ENCODE data around the gene MROH7.
"Not testable (repeated sequence)": the region's sequence is repeated elsewhere in the genome, so short reads cannot be mapped to it uniquely, and the experiment has no call there.

MROH7 gene

GRCh38 chr1:54610048-54610447 is 31.5 kb upstream of the MROH7 start:
- DNase-seq (ENCODE audit: low read depth): no peak

- no peak for DNase-seq (ENCODE audit: low read depth)
Observed at GRCh38 chr1:54610601-54611580, 30.7 kb upstream of the MROH7 start.

GRCh38 chr1:54611621-54612020 is 30.0 kb upstream of the MROH7 start:
- DNase-seq (ENCODE audit: low read depth): no peak

GRCh38 chr1:54614024-54614423 is 27.6 kb upstream of the MROH7 start:
- DNase-seq (ENCODE audit: low read depth): no peak

- DNase-seq (ENCODE audit: low read depth): no peak
Observed at GRCh38 chr1:54614563-54614962, 27.0 kb upstream of the MROH7 start.

- no peak for DNase-seq (ENCODE audit: low read depth)
Observed at GRCh38 chr1:54615531-54616279, 25.9 kb upstream of the MROH7 start.

- DNase-seq (ENCODE audit: low read depth): no peak
Observed at GRCh38 chr1:54619749-54620148, 21.8 kb upstream of the MROH7 start.

GRCh38 chr1:54623216-54624007 is 18.2 kb upstream of the MROH7 start, which contains the start of gene FAM151A:
TSS of gene FAM151A (minus strand) at chr1:54623525. CDS start at chr1:54623395, 130 bp downstream.
- DNase-seq (ENCODE audit: low read depth): no peak

GRCh38 chr1:54624466-54625464 is 16.8 kb upstream of the MROH7 start:
- DNase-seq (ENCODE audit: low read depth): no peak

- DNase-seq (ENCODE audit: low read depth): no peak
Observed at GRCh38 chr1:54627196-54627595, 14.4 kb upstream of the MROH7 start.

GRCh38 chr1:54635804-54636203 is 5.8 kb upstream of the MROH7 start:
- DNase-seq (ENCODE audit: low read depth): not testable (repeated sequence)

GRCh38 chr1:54636461-54637446 is 4.8 kb upstream of the MROH7 start:
- DNase-seq (ENCODE audit: low read depth): not testable (repeated sequence)

- no peak for DNase-seq (ENCODE audit: low read depth)
Observed at GRCh38 chr1:54640361-54640760, 1.2 kb upstream of the MROH7 start.

GRCh38 chr1:54643736-54644135 is 2.1 kb downstream of the MROH7 start:
- DNase-seq (ENCODE audit: low read depth): no peak

- DNase-seq (ENCODE audit: low read depth): no peak
Observed at GRCh38 chr1:54645806-54646676, 4.5 kb downstream of the MROH7 start.

GRCh38 chr1:54649130-54649898 is 7.7 kb downstream of the MROH7 start:
- no peak for DNase-seq (ENCODE audit: low read depth)

- no peak for DNase-seq (ENCODE audit: low read depth)
Observed at GRCh38 chr1:54649921-54650320, 8.3 kb downstream of the MROH7 start.

- DNase-seq (ENCODE audit: low read depth): no peak
Observed at GRCh38 chr1:54650417-54650816, 8.8 kb downstream of the MROH7 start.

All from CMK (cell line).